HG02642 (cell line): ENCODE data around the gene DNMT1.

Source experiments
- ATAC-seq: cut with Tn5 transposase; IDR thresholded peaks from one replicate; pipeline ENCODE4 v1.9.1; 2021; ENCODE audit warnings: mild to moderate bottlenecking; ENCODE audit not compliant: unreplicated experiment, poor library complexity

The DNMT1 gene

DNA sequence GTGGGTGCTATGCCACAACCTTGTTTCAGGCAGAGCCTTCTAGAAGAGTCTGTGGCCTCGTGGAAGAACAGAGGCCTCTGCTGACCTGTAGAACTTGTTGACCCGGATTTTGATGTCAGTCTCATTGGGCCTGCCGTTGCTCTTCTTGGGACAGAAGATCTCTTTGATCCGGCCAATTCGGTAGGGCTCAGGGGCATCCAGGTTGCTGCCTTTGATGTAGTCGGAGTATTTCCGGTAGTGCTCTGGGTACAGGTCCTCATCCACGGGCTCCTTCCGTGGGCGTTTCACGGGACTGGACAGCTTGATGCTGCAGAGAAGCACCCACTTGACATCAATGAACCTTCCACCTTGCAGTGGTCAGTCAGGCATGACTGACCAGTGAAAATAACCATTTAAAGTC, 51.1 kb downstream of the DNMT1 start:
- no peak for ATAC-seq

DNA sequence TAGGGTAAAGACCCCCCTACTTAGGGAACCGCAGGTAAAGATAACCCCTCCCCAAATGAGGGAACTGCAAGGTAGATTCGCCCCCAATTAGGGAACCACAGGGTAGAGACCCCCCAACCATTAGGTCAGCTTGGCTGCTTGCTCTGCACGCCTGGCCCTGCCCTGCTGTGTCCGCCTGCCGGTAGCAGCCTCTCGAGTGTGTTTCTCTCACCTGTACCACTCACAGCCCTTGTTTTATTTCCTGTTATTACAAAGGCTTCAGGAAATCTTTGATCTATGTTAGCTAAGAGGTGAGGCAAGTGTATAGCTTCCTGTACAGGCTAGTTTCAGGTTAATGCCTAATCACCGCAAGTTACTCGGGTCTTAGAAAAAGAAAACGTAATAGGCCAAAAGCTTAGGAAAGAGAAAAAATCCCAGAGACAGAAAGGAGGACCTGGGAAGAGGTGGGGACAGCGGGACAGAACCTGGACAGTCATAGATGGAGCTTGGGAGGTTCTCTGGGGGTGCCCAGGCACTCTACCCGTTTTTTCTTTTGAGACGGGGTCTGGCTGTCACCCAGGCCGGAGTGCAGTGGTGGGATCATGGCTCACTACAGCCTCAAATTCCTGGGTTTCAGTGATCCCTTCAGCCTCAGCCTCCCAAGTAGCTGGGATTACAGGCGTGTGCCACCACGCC, 51.9 kb downstream of the DNMT1 start:
- no peak for ATAC-seq

DNA sequence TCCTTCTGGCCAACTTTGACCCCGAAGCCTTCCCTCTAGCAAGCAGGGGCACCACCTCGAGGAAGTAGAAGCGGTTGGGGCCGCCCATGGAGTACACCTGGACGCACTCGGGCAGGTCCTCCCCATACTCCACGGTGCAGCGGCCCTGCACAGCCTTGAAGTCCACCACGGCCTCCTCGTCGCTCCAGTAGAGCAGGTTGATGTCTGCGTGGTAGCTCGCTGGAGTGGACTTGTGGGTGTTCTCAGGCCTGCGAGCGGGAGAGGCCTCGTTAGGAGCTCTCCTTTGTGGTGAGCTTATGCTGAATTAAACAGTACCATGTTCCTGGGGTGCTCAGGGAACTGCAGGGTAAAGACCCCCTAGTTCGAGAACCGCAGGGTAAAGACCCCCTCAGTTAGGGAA, 52.8 kb downstream of the DNMT1 start:
- ATAC-seq, result no peak

DNA sequence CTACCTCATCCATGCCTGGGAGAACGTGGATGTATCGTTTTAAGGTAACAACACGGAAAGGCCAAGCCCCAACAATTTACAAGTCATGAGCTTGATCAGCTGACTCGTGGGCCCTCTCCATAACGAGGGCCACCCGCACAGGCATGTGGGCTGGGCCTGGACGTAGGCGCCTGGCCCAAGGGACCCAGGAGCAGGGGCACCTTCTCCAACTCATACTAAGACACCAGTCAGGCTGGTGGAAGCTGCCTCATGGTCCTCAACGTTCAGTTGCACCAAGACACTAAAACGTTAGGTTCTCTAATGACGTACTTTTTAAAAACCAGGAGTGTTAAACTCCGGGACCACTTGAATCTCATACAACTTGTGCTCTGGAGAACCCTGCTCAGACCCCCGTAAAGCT, 53.3 kb downstream of the DNMT1 start:
- ATAC-seq, result no peak

DNA sequence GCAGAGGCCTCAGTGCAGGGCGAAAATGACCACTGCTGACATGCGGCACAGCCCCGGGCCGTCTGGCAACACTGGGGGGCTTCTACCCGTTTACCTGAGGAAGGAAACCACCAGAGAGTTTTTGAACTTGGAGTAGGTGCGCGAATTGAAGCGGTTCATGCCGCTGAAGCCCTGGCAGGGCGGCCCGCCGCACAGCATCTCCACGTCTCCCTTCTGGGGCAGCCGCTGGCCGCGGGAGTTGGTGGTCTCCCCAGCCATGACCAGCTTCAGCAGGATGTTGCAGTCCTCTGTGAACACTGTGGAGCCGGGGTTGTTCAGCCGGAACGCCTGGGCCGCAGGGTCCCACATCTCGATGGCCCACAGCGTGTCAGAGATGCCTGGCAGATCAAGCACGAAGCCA, 54.8 kb downstream of the DNMT1 start:
- ATAC-seq, result no peak

DNA sequence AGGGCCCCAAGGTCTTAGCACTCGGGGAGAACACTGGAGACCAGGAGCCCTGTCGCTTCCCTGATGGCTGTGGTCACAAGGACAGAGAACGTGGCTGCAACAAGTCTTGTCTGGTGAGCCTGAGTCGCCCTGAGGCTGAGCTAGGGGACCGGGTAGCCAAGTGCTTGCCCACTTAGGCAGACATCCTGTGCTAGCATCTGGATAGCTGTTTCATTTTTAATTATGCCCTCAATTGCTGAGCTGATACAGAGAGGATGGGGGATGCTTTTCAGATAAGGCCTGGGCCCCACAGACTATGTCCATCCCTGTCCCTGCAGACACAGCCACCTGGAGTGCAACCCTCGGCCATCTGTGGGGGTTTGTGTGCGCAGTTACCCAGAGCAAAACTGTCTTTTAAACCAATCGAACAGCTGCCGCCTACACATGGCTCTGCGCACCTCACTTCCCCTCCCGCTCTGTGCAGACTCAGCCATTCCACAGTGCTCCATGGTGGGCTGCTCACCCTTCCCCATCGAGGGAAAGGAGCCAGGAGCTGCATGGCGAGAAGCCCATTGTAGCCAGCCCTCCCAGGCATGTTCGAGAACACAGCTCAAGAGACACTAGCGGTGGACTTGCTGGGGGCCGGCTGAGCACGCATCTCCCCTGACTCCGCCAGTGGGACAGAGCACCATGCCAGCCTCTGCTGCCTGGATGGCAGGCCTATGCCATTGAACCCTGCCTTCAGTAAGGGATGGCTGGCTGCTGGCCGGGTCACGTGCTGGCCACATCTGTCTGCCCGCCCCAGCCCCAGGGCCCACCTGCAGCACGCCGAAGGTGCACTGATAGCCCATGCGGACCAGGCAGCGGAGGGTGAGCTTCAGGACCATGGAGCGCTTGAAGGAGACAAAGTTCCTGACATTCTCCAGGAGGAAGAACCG, 55.6 kb downstream of the DNMT1 start:
- no peak for ATAC-seq

DNA sequence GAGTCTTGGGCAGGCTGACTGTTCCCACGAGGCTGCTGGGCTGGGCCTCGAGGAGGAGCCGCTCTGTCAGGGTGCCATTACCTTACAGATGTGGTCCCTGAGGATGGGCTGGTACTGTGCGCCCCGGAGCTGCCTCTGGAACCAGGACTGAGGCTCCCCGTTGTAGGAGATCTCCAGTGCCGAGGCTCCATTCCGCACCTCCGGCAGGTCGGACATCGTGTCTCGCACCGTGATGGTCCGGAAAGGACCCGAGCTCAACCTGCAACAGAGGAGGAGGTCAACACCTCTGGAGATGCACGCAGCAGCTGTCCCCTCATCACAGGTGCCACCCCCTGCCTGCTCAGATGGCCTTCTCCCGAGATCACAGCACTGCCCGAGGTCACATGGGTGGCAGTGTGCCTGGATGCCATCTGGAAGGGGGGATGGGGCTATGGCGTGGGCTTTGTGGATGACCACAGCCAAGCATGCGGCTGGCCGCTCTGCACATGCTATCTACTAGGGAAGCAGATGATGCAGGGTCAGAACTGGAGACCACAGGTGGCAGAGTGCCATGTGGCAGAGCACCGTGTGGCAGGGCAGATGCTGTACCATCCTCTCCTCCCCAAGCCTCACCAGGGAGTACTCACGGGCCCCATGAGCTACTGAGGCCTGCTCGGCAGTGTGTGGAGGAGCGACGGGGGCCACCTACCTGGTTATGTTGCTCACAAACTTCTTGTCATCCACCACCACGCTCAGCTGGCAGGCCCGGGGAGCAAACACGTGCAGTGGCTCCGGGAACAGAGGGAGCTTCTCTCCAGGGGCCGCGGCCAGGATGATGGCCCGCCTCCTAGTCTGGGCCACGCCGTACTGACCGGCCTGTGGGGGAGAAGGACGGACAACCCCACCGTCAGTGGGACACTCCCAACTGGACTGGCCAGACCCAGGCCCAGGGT, 56.7 kb downstream of the DNMT1 start:
- ATAC-seq, result no peak

DNA sequence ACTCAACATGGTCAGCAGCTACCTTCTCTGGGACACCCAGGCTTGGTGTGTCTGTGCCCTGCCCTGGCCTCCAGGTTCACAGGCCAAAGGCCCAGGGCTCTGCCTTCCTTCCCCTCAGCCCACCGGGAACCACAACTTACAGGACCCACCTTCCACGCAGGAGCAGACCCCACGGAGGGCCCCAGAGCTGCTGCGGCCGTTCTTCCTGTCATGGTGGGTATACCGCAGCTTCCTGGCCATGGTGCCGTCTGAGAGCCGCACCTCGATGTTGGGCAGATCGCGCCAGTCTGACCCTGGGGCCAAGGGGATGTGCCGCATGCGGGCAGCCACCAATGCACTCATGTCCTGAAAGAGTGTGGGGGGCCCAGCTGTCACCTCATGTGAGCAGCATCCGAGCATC, 57.8 kb downstream of the DNMT1 start:
- no peak for ATAC-seq

DNA sequence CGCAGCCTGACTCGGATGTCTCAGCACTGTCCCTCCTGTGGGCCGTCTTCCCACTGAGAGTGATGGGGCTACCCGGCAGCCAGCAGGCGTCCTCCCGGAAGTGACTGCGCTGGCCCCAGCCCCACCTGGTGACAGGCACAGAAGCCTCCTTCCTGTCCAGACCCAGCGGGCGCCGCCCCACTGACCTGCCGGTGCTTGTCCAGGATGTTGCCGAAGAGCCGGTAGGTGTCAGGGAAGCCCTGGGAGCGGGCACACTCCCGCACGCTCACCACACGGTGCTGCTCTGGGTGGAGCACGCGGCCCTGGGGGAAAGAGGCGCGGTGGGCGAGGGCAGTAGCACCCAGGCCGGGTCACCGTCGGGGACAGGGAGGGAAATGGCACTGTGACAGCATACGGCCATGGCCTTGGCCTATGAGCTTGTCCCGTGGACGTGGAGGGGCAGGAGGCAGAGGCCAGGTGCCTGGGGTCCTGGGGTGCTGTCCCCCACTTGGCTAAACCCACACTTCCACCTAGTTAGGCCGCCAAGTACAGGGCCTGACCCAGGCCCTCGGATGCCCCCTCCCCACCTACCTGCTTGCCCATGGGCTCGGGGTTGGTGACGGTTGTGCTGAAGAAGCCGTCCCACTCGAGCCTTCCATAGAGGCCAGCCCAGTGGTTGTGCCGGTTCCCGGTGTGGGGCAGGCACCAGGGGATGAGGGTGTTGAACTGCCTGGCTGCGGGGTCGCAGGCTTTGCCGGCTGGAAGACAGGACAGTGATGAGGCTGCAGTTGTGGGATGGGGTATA, 59.0 kb downstream of the DNMT1 start:
- no peak for ATAC-seq

DNA sequence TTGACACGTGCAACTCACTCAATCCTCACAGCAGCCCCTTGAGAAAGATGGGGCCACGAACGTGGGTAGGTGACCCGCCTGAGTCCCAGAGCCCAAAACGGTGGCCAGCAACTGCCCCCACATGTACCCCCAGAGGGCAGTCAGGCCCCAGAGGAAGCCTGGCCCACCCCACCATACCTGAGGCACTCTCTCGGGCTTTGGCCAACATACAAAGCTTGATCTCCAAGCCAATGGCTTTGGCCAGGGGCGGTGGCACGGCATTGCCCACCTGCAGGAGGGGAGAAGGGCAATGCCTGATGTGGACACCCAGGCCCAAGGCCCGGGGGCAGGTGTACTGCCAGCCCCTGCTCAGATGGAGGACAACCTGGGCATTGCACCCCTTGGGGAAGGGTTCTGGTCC, 60.7 kb downstream of the DNMT1 start:
- no peak for ATAC-seq

DNA sequence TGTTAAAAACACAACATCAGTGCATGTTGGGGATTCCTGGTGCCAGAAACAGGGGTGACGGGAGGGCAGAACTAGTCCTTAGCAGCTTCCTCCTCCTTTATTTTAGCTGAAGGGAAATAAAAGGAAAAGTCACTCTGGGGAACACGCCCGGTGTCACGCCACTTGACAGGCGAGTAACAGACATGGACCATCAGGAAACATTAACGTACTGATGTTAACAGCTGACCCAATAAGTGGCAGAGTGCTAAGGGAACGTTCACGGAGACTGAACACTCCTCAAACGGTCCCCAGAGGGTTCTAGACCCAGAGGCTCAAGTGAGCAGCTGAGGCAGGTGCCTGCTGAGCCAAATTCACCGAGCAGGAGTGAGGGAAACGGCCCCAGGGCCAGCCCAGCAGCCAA, 61.2 kb downstream of the DNMT1 start:
- ATAC-seq, result no peak

DNA sequence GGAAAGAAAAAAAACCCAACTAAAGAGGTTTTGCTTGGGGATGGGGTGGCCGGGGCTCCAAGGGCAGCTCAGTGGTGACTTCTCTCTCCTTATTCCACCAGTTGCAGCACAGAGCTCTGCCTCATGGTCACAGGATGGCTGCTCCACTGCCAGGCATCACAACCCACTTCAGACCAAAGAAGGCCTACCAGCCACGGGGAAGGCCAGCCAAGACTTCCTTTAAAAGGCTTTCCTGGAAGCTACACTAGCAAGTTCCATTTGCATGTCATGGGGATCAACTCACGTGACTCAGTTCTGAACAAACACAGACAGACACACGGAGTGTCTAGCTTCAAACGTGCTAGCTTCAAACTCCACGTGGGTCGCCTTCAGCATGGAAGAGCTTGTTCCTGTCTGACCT, 61.8 kb downstream of the DNMT1 start:
- no peak for ATAC-seq

DNA sequence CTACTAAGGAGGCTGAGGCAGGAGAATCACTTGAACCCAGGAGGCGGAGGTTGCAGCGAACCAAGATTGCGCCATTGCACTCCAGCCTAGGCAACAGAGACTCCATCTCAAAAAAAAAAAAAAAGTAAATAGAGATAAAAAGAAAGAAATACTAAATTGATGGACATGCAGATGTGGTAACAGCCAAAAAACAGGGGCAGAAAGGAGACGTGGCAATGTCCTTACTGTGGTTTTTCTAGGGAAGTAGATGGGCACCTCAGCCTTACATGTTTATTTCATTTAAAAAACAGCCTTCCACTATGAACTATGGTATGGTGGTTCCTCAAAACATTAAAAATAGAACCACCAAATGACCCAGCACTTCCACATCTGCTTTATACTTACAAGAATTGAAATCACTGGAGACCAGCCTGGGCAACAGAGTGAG, 68.5 kb downstream of the DNMT1 start:
- ATAC-seq, result no peak

DNA sequence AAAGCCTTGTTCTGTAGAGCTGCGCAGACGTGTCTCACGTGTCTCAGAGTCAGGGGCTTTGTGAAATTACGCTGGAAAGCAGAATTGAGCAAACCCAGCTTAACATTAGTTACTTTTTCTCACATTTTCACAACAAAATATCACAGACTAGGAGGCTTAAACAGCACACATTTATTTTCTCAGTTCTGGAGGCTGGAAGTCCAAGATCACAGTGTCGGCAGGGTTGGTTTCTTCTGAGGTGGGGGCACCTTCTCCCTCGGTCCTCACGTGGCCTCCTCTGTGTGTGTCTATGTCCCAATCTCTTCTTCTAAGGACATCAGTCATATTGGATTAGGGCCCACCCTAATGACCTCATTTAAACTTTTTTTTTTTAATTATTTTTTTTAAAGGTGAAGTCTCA, 70.3 kb downstream of the DNMT1 start:
- ATAC-seq, result no peak

DNA sequence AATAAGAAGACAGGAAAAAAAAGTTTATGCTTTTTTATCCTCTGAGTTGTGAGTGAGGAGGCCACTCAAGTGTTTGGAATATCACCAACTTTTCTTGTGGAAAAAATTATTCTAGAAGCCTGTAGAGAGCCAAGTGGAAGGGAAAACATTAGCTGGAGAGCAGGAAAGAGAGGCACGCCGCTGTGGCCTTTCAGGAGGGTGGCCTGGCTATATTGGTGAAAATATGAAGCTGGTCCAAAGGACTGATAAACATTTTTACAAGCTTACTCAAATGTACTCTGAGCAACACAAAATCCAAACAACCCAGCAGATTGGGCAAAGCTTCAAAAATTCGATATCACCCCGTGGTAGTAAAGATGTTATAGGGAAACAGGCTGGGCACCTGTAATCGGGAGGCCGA, 72.7 kb downstream of the DNMT1 start:
- ATAC-seq, result no peak

DNA sequence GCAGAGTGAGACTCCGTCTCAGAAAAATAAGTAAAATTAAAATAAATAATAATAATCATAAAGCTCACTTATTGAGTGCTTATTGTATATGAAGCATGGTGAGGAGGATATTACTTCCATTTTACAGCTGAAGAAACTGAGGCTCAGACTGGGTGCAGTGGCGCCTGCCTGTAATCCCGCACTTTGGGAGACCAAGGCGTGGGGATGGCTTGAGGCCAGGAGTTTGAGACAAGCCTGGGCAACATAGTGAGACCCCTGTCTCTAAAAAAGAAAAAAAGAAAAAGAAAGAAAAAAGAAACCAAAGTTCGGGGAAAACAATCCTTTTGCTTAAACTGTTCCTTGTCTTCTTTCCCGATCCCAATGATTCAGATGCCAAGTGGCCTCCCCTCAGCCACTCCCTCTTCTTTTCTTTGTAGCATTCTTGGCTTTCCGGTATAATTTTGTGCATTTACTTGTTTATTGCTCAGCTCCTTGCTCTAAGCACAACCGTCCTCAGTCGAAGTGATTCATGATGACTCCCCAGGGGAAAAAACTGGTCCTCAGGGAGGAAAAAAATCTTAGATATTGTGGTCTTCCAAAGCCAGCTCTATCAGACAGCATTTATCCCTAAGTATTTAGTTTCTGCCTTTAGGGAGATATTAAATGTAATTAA, 74.1 kb downstream of the DNMT1 start:
- ATAC-seq, result no peak

DNA sequence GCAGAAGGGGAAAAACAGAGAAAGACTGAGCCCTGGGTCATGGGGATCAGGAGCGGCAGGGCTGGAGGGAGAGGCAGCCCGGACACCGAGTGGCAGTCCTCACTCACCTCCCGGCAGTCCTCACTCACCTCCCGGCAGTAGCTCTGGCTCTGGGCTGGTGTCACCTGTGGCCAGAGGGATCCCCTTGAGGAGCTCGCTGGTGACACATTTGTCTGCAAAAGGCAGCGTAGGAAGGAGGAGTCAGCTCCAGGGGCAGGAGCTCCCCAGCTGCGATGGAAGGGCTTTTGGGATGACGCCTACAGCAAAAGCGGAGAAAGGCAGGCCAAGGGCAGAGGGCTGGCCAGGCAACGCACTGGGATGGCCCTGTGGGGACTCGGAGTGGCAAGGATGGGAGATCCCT, 75.8 kb downstream of the DNMT1 start:
- ATAC-seq, result no peak

DNA sequence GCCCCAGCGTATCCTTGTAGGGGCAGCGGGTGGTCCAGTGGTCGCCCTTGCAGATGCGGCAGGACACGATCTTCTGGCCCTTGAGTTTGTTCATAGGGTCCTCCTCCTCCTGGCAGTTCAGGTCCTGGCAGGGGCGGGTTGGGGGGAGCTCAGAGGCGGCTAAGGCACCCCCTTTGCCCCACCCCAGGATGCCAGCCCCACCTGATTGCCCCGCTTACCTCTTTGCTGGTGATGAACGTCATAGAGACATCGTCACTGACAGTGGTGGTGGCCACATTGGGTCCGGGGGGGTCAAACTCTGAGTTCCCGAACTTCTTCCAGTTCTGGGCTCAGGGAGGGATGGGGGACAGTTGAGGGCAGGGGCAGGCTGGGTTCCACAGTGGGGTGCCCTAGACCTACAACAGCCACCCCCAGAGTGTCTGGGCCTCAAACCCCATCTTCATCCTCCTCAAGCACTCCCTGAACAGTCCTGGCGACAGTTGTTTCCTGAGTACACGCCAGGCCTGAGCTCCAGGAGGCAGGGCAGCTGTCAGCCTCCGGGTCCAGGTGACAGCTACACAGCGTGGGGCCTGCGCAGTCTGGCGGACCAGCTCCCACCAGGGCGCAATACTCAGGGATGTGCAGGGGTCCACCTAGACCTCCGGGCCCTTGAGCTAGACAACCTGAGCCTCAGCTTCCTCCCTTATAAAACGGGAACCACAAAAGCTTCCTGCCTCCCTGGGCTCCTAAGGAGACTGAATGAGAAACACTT, 77.7 kb downstream of the DNMT1 start:
- no peak for ATAC-seq
